Cardiac muscle cell (in vitro differentiated cells and primary cell): ENCODE measurements around the gene TCERG1L. TPM values are rescaled to one million over a fixed set of nuclear protein-coding genes. Genes with fewer than 3 reads are reported as not detected.

ENCODE experiments used
- DNase-seq, 2 donors: peaks; one replicate each; pipeline versions ENCODE4 v3.0.0 to v3.0.0-alpha.2; 2010 to 2017; ENCODE audit warnings: low read depth in 1 of 2, low spot score in 1 of 2
- H3K27ac ChIP-seq: fragments of 200-600 bp; sonication (generic); 2 replicates; pipeline ENCODE4 v1.5.1; 2016
- H3K27me3 ChIP-seq: fragments of 200-600 bp; sonication (generic); 2 replicates; pipeline ENCODE4 v1.6.0; 2016; ENCODE audit warnings: control low read depth
- H3K36me3 ChIP-seq: fragments of 200-600 bp; sonication (generic); 2 replicates; pipeline ENCODE4 v1.5.1; 2016; ENCODE audit warnings: control low read depth
- H3K4me1 ChIP-seq: fragments of 200-600 bp; sonication (generic); 2 replicates; pipeline ENCODE4 v1.8.1; 2017; ENCODE audit warnings: low read depth, mild to moderate bottlenecking, mixed run types
- H3K4me3 ChIP-seq: fragments of 200-600 bp; sonication (generic); 2 replicates; pipeline ENCODE4 v1.5.1; 2016; ENCODE audit warnings: mild to moderate bottlenecking
- H3K9me3 ChIP-seq: fragments of 200-600 bp; sonication (generic); 2 replicates; pipeline ENCODE4 v1.5.1; 2017; ENCODE audit warnings: low read depth, mild to moderate bottlenecking, control low read depth
- polyA plus RNA-seq: library from polyadenylated mRNA; unstranded; fragments of >200 nt; fragmentation: Nextera tagmentation; extraction: Ambion mirVana; gene quantifications from 2 replicates; pipeline ENCODE4 v1.2.1, GENCODE V29; 2016
- total RNA-seq: library from RNA; depleted of rRNA; stranded (reverse); fragments of >200 nt; gene quantifications from 2 replicates; pipeline ENCODE4 v1.2.3, GENCODE V29; 2016
- TF ChIP-seq, protein P1 (sequence below): IDR thresholded peaks from 2 replicates; pipeline ENCODE4 v1.5.1; 2012; ENCODE audit warnings: low read depth, mild to moderate bottlenecking, low read length

TCERG1L gene
- total and polyA plus RNA-seq, 2 experiments from 2014 or later, result 0.12 to 1.9 TPM

DNA sequence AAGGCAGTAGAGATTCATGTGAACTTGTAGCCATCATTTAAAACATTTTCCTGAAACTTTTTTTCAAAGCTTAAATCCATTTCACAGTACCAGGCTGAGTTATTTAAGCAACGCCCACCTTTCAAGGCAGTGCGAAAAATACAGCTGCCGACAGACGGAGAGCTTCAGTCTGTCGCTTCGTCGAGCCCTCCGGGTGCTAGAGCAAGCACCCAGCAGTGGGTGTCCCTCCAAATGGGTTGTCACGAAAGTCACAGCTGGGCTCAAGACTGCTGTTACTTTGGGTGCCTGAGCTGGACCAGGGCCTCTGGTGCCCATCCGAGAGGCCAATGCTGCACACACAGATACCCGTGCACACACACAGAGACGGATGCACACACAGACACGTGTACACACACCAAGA lies 135.6 kb downstream of the TCERG1L start:
- Histone ChIP-seq H3K27me3 (no peaks in the 10 kb centered on the region), H3K27ac (no peak overlapping the region), H3K4me1 (no peaks in the 10 kb centered on the region), H3K4me3 (no peak overlapping the region), H3K9me3 (no peaks in the 10 kb centered on the region), H3K36me3 (no peaks in the 10 kb centered on the region)
- TF ChIP-seq, protein P1, sequence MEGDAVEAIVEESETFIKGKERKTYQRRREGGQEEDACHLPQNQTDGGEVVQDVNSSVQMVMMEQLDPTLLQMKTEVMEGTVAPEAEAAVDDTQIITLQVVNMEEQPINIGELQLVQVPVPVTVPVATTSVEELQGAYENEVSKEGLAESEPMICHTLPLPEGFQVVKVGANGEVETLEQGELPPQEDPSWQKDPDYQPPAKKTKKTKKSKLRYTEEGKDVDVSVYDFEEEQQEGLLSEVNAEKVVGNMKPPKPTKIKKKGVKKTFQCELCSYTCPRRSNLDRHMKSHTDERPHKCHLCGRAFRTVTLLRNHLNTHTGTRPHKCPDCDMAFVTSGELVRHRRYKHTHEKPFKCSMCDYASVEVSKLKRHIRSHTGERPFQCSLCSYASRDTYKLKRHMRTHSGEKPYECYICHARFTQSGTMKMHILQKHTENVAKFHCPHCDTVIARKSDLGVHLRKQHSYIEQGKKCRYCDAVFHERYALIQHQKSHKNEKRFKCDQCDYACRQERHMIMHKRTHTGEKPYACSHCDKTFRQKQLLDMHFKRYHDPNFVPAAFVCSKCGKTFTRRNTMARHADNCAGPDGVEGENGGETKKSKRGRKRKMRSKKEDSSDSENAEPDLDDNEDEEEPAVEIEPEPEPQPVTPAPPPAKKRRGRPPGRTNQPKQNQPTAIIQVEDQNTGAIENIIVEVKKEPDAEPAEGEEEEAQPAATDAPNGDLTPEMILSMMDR, result no peak
- no peak for DNase-seq

DNA sequence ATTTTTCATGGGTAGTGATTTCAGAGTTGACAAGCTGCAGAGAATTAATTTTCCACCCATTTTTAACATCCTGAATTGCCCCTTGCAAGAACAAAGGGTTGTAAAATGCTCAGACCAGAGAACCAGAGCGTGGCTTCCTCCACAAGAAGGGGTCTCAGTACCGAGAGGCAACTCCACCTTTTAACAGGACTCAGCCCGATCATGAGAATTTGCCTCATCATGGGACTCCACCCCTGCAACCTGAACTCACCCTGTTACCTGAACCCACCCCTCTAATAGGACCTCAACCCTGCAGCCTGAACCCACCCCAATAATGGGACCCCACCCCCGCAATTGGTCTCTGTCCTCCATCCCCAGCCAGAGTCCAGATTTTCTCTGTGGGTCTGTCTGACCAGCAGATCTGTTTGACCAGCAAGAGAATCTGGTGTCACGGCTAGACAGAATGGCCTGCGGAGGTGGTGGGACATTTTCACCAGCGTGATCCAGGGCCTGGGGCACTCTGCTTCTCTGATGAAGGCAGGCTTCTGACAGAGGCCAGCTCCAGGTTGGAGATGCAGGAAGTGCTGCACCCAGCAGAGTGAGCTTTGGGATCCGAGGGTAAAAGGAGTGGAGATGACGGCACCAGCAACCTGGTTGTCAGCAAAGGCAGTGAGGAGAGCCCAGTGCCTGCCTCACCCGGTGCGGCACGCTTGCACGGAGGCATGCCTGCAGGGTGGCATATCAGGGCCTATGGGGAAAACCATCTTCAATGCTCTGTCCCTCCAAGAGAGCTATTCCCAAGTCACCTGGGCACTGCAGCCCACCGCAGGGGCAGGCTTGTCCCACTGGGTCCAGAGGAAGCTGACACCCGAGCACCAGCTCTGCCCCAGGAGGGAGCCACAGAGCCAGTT lies 136.6 kb downstream of the TCERG1L start:
- H3K27me3 ChIP-seq, result no peaks in the 10 kb centered on the region
- no peak overlapping the region for H3K4me3 ChIP-seq
- no peaks in the 10 kb centered on the region for H3K36me3 ChIP-seq
- TF ChIP-seq, protein P1, result no peak
- H3K27ac ChIP-seq, result no peak overlapping the region
- H3K9me3 ChIP-seq, result no peaks in the 10 kb centered on the region
- no peak for DNase-seq
- H3K4me1 ChIP-seq, result no peaks in the 10 kb centered on the region

DNA sequence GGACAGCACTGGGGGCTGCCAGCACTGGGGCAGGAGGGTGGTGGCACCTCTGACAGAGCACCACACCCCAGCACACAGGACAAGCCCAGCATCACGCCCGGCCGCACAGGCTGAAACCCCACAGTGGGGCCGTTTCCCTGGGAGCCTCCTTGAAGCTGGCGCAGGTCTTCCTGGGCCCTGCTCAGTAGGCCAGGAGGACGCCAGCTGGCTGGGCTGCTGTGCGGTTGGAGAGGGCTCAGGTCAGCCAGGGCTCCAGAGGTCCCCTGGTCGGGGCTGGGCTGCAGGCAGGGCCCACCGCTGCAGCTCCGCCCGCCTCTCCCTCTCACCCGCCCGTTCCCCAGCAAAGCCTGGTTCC lies 137.3 kb downstream of the TCERG1L start:
- H3K4me3 ChIP-seq, result no peak overlapping the region
- H3K27ac ChIP-seq, result no peak overlapping the region
- no peaks in the 10 kb centered on the region for H3K27me3 ChIP-seq
- no peaks in the 10 kb centered on the region for H3K36me3 ChIP-seq
- no peaks in the 10 kb centered on the region for H3K9me3 ChIP-seq
- no peaks in the 10 kb centered on the region for H3K4me1 ChIP-seq
- TF ChIP-seq, protein P1, result no peak
- DNase-seq, result no peak

DNA sequence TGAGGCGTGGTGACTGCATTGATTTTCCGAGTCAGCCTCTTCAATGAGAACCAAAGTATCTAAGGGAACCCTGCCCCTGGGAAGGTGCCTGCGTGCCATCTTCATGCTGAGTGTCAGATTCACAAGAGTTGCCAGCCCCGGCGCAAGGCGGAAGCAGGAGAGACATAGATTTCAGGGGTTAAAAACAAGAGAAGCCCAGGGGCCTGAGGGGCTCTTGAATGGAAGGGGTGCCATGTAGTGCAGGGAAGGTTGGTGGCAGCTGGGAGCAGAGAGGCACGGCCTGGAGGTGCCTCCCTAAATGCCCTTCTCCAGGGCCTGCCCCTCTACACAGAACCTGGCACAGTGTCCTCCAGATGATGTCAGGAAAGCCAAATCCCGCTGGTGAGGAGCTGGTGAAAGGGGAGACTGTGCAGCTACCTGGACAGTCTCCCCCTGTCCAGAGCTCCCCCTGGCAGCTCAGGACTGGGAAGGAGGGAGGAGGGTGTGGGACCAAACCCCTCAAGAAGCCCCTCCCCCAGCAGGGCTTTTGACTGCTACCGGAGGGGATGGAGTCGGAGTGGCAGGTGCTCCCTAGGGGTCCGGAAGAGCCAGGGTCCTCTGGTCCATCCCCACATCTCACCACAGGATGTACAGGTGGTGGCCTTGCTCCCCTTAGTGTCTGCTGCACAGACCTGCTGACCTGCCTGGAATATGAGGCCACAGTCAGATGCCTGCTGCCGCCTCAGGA lies 137.9 kb downstream of the TCERG1L start:
- Histone ChIP-seq H3K27ac (no peak overlapping the region), H3K4me1 (no peaks in the 10 kb centered on the region), H3K36me3 (no peaks in the 10 kb centered on the region), H3K9me3 (no peaks in the 10 kb centered on the region), H3K4me3 (no peak overlapping the region), H3K27me3 (no peaks in the 10 kb centered on the region)
- TF ChIP-seq, protein P1, result no peak
- no peak for DNase-seq

DNA sequence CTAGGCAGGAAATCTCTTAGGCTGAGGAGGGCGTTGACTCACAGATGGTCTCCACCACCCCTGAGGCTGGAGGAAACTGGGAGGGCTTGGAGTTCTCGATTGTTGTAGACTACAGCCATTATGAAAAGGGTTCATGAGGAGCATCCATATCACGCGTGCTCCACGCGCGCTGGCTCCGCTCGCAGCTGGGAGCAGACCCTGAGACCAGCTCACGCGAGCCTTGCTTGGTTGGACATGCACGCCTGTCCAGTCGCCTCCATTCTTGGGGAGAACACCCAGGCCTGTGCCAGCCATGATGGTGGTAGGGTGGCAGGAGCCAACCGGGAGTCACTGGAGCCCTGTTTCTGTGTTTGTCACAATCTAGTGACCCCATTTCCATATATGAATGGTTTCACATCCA lies 139.1 kb downstream of the TCERG1L start:
- TF ChIP-seq, protein P1, result no peak
- H3K27ac ChIP-seq, result no peak overlapping the region
- DNase-seq, result no peak

More for the DNA sequence above, 139.1 kb downstream of the TCERG1L start:
- H3K27me3 ChIP-seq, result no peaks in the 10 kb centered on the region
- no peaks in the 10 kb centered on the region for H3K9me3 ChIP-seq
- H3K36me3 ChIP-seq, result no peaks in the 10 kb centered on the region
- no peak overlapping the region for H3K4me3 ChIP-seq
- no peaks in the 10 kb centered on the region for H3K4me1 ChIP-seq
